Transverse colon (tissue), 3 donors: ENCODE results near the gene KMT2E.

ENCODE experiments used
- EP300 ChIP-seq: sonication (generic); formaldehyde crosslinking; IDR thresholded peaks from one replicate; pipeline ENCODE4 v1.6.1; 2017; ENCODE audit warnings: antibody characterized with exemption, low read depth
- POLR2A ChIP-seq: fragments of 450-650 bp; IDR thresholded peaks from one replicate; pipeline ENCODE4 v1.6.1; 2016; ENCODE audit warnings: antibody characterized with exemption, mild to moderate bottlenecking, moderate library complexity
- TF ChIP-seq, protein P1 (sequence below), 5 experiments: fragments of 200-600 bp in 3 of 5; fragments of 450-650 bp in 2 of 5; sonication (generic) in 3 of 5; IDR thresholded peaks; 1 replicate in 2 of 5; 2 replicates in 3 of 5; pipeline ENCODE4 v1.5.1; 2016 to 2017; ENCODE audit warnings: antibody characterized with exemption in 5 of 5, inconsistent platforms in 3 of 5, mild to moderate bottlenecking in 2 of 5, moderate library complexity in 1 of 5

DNA sequence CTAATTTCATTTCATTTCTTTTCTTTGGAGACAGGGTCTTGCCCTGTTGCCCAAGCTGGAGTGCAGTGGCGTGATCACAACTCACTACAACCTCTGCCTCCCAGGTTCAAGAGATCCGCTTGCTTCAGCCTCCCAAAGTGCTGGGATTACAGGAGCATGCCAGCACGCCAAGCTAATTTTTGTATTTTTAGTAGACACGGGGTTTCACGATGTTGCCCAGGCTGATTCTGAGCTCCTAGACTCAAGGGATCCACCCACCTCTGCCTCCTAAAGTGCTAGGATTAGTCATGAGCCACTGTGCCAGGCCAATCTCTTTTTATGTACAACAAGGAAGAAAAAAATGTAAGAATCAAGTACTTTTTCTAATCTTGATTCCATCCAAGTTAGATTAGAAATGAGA, 10.7 kb upstream of the KMT2E start:
- TF ChIP-seq, protein P1, sequence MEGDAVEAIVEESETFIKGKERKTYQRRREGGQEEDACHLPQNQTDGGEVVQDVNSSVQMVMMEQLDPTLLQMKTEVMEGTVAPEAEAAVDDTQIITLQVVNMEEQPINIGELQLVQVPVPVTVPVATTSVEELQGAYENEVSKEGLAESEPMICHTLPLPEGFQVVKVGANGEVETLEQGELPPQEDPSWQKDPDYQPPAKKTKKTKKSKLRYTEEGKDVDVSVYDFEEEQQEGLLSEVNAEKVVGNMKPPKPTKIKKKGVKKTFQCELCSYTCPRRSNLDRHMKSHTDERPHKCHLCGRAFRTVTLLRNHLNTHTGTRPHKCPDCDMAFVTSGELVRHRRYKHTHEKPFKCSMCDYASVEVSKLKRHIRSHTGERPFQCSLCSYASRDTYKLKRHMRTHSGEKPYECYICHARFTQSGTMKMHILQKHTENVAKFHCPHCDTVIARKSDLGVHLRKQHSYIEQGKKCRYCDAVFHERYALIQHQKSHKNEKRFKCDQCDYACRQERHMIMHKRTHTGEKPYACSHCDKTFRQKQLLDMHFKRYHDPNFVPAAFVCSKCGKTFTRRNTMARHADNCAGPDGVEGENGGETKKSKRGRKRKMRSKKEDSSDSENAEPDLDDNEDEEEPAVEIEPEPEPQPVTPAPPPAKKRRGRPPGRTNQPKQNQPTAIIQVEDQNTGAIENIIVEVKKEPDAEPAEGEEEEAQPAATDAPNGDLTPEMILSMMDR (IDR thresholded peaks at IDR 0.05): no peak
- TF ChIP-seq EP300 (no peak), POLR2A (no peak)
